DMS 273 treated with DMSO at 0.1 percent for 48 hours (cell line): Measurements from ENCODE around the gene NKD1.
A peak's percentile ranks its signal among the peaks of the same experiment; 100 is the strongest.
"Not testable (repeated sequence)": the region's sequence is repeated elsewhere in the genome, so short reads cannot be mapped to it uniquely, and the experiment has no call there.

Source experiments
- DNase-seq: peaks from one replicate; lab custom pipeline; 2025; lab: John Stamatoyannopoulos, UW

The NKD1 gene

DNA sequence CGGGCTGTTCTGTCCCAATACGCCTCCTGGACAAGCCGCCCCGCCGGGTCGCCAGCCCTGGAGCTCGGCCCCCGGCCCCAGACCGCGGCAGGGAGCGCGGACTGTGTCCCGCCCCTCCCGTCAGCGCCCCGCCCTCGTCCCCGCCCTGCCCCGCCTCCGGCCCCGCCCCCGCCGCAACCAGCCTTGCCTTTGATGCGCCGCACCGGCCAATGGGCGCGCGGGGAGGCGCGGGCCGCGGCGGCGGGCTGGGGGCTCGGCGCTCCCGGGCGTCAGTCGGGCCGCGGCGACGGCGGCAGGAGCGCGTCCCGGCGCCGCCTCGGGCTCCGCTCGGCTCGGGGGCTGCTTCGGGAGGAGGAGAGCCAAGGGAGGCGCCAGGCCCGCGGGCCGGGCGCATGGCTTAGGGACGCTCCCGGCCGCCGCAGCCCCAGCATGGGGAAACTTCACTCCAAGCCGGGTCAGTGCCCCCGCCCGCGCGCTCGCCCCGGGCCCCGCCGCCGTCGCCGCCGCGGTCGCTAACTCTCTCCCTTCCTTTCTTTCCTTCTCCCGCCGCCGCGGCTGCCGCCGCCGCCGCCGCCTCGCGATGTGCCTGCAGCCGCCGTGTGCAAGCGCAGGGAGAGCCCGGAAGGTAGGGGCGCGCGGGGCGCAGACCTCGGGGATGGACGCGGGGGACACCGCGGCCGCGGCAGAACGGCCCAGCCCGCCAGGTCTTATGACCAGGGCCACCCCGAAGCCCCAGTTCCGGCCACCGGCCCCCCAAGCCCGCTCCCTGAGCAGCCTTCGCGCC lies at the start of gene NKD1:
Gene NKD1, plus strand, starts transcription at position 272 of the 784 bp plus-strand sequence. Its CDS starts 158 bp downstream, at position 430.
- DNase-seq: no peak

- DNase-seq: no peak
Observed at GRCh38 chr16:50498431-50499155, 49.6 kb upstream of the NKD1 start.

GRCh38 chr16:50499254-50499653 lies 48.9 kb upstream of the NKD1 start:
- no peak for DNase-seq

- no peak for DNase-seq
Observed at GRCh38 chr16:50500171-50500874, 47.9 kb upstream of the NKD1 start.

GRCh38 chr16:50501251-50501650 lies 46.9 kb upstream of the NKD1 start:
- DNase-seq: no peak

GRCh38 chr16:50501986-50502615 lies 46.1 kb upstream of the NKD1 start:
- DNase-seq: no peak

- DNase-seq: peak; percentile 65
Observed at GRCh38 chr16:50502616-50503011, 45.6 kb upstream of the NKD1 start.

GRCh38 chr16:50503868-50504531 lies 44.2 kb upstream of the NKD1 start:
- not testable (repeated sequence) for DNase-seq

- DNase-seq: no peak
Observed at GRCh38 chr16:50505115-50505514, 43.1 kb upstream of the NKD1 start.

DNA sequence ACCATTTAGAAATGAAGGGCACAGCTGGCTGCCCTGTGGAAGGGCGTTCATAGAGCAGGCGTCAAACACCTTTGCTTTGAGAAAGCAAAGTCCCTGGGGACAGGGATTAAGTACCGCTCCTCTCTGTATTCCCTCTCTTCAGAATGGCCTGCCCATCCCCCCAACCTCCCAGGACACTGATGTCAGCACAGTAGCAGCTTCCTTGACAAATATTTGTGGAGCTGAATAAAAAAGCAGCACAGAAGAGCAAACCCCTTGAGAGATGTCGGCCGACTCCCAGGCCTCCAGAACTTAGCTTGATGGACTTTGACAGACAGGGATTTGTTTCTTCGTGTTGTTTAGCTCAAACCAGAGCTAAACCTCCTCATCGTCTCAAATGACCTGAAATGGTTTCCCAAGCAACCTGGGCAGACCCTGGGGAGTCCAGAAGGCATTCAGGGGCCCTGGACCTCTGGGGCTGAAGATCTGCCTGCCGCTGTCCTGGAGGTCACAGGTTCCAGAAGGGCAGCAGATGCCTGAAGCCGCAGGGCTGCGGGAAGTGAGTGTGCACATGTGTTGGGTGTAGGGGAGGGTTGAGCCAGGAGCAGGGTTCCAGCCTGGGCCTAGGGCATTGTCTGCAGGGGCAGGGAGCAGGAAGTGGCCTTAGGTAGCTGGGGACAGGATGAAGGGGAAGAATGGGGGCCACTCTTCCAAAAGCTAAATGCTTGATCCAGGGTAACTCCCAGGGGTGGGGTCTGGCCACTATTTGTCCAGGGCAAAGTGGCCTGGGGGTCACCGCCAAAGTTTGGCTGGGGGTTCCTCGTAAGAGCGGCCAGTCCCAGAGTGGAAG lies 42.3 kb upstream of the NKD1 start:
- DNase-seq: no peak

- DNase-seq: no peak
Observed at GRCh38 chr16:50506543-50506937, 41.7 kb upstream of the NKD1 start.

GRCh38 chr16:50507397-50507796 lies 40.8 kb upstream of the NKD1 start:
- DNase-seq: no peak

DNA sequence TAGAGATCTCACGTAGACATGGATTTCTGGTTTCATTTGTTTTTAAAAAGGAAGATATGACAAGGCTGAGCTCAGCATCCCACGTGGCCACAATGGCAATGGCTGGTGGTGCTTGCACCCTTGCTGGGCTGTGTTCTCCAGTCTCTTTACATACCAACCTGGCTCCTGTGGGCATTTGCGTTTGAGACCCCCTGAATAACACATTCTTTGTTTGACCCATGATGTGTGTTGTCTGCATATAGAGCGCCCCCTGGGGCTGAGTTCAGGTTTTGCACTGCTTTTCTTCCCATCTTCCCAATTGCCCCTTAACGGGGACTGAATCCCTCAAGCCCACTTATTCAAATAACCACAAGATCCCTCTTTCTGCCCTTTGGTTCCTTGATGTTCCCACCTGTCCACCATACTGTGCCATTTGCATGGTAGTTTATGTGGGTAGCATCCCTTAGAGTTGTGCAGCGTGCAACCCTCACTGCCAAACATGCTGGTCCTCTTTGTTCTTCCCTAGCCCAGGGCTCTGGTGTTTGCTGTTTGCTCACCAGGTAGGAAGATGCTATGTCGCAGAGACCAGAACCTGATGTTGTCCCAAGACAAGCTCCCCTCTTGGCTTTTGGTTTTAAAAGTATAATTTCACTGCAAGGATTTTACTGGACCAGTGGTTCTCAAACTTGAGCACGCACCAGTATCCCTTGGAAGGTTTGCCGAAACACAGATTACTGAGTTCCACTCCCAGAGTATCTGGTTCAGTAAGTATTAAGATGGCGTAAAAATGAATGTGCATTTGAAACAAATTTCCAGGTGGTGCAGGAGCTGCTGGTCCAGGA lies 38.5 kb upstream of the NKD1 start:
- no peak for DNase-seq

GRCh38 chr16:50515218-50515617 lies 33.0 kb upstream of the NKD1 start:
- no peak for DNase-seq

GRCh38 chr16:50516401-50516800 lies 31.8 kb upstream of the NKD1 start:
- no peak for DNase-seq

DNA sequence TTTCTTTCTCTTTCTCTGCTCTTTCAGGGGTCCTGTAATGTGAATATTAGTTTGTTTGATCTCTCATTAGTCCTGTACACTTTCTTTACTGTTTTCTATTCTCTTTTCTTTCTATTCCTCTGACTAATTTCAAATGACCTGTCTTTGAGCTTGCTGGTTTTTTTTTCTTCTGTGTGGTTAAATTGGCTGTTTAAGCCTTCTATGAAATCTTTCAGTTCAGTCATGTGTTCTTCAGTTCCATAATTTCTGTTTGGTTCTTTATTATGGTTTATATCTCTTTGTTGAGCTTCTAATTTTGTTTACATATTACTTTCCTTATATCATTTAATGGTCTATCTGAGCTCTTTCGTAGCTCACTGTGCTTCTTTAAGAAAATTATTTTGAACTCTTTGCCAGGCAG lies 31.3 kb upstream of the NKD1 start:
- no peak for DNase-seq

GRCh38 chr16:50517450-50518252 lies 30.5 kb upstream of the NKD1 start:
- no peak for DNase-seq

DNA sequence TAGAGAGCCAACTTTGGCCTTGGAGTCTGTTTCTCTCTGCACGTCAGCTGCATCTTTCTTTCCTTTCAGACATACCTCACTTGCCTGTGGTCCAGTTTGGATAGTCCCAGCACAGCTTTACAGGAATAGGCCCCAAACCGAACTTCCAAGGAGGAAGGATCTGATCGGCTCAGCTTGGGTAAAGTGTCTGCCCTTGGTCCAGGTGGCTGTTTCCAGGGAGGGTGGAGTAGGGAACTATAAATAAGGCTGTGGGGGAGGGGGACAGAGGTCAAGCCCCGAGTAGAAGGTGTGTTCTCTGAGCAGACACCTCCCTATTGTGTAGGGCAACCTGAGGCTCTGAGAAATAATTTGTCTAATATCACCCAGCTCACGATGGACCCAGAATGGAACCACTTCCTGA lies 29.2 kb upstream of the NKD1 start:
- no peak for DNase-seq

GRCh38 chr16:50519602-50520001 lies 28.6 kb upstream of the NKD1 start:
- no peak for DNase-seq
